SK-N-SH (cell line): ENCODE data around the gene UBE2L6. TPM values are rescaled to one million over a fixed set of nuclear protein-coding genes. Genes with fewer than 3 reads are reported as not detected.

ENCODE experiments used
- CTCF ChIA-PET: fragments of 300-600, 350-600 bp; formaldehyde crosslinking; extraction: SDS; loops from one replicate; lab custom pipeline; 2021; lab: Yijun Ruan, JAX
- POLR2A ChIA-PET: fragments of 350-600 bp; sonication (Branson Sonifier 250); formaldehyde crosslinking; extraction: SDS; loops from one replicate; lab custom pipeline; 2020; ENCODE audit warnings: antibody characterized with exemption, inconsistent platforms; lab: Yijun Ruan, JAX
- DNase-seq: peaks from one replicate; pipeline ENCODE4 v3.0.0; 2012
- H2AFZ ChIP-seq: fragments of 200-600 bp; sonication (generic); 2 replicates; pipeline ENCODE4 v1.8.1; 2016; ENCODE audit warnings: antibody characterized with exemption, mild to moderate bottlenecking, low read depth
- H3F3A ChIP-seq: fragments of 200-600 bp; sonication (generic); replicated peaks from 2 replicates; pipeline ENCODE3; 2016; ENCODE audit warnings: antibody characterized with exemption, mild to moderate bottlenecking; ENCODE audit not compliant: insufficient read depth
- H3K27ac ChIP-seq, 2 experiments: fragments of 200-500 bp in 1 of 2; fragments of 200-600 bp in 1 of 2; sonication (Bioruptor generic) in 1 of 2; sonication (generic), shearing (Covaris generic) in 1 of 2; 2 replicates each; pipeline versions ENCODE4 v1.5.1 to v1.6.1; 2014 to 2016; ENCODE audit warnings: low read depth in 2 of 2, inconsistent platforms in 1 of 2, low read length in 1 of 2, mild to moderate bottlenecking in 1 of 2, mixed read lengths in 1 of 2
- H3K27me3 ChIP-seq: fragments of 200-600 bp; sonication (generic), shearing (Covaris generic); 2 replicates; pipeline ENCODE4 v1.6.1; 2016; ENCODE audit warnings: mixed run types; ENCODE audit not compliant: insufficient read depth
- H3K36me3 ChIP-seq, 2 experiments: fragments of 200-500 bp in 1 of 2; fragments of 200-600 bp in 1 of 2; sonication (Bioruptor generic) in 1 of 2; sonication (generic) in 1 of 2; replicated peaks in 1 of 2; 2 replicates each; pipeline versions ENCODE3 to v1.5.1; 2014 to 2016; ENCODE audit warnings: low read length in 1 of 2, mild to moderate bottlenecking in 1 of 2; ENCODE audit not compliant: insufficient read depth in 2 of 2, control insufficient read depth in 1 of 2
- H3K4me1 ChIP-seq, 2 experiments: fragments of 200-500 bp in 1 of 2; fragments of 200-600 bp in 1 of 2; sonication (Bioruptor generic) in 1 of 2; sonication (generic), shearing (Covaris generic) in 1 of 2; 2 replicates each; pipeline versions ENCODE4 v1.5.1 to v1.6.1; 2014 to 2016; ENCODE audit warnings: low read depth in 1 of 2, low read length in 1 of 2, mixed run types in 1 of 2; ENCODE audit not compliant: insufficient read depth in 2 of 2, control insufficient read depth in 1 of 2
- H3K4me2 ChIP-seq: fragments of 200-600 bp; sonication (generic), shearing (Covaris generic); 2 replicates; pipeline ENCODE4 v1.6.1; 2017; ENCODE audit warnings: mixed run types
- H3K4me3 ChIP-seq, 2 experiments: fragments of 200-500 bp in 1 of 2; fragments of 200-600 bp in 1 of 2; sonication (Bioruptor generic) in 1 of 2; sonication (generic), shearing (Covaris generic) in 1 of 2; 2 replicates each; pipeline versions ENCODE4 v1.5.1 to v1.8.1; 2014 to 2016; ENCODE audit warnings: low read depth in 2 of 2, inconsistent platforms in 1 of 2, low read length in 1 of 2, mild to moderate bottlenecking in 1 of 2, mixed read lengths in 1 of 2, moderate library complexity in 1 of 2
- H3K79me2 ChIP-seq: fragments of 200-600 bp; sonication (generic); 2 replicates; pipeline ENCODE4 v1.8.1; 2017; ENCODE audit warnings: mild to moderate bottlenecking; ENCODE audit not compliant: insufficient read depth
- H3K9ac ChIP-seq: fragments of 200-600 bp; sonication (generic); 2 replicates; pipeline ENCODE4 v1.6.1; 2017; ENCODE audit warnings: mixed run types
- H3K9me2 ChIP-seq: fragments of 200-600 bp; sonication (generic); 2 replicates; pipeline ENCODE4 v1.6.1; 2017; ENCODE audit warnings: mixed run types
- H3K9me3 ChIP-seq: fragments of 200-600 bp; sonication (generic); 2 replicates; pipeline ENCODE4 v1.6.1; 2017; ENCODE audit warnings: mixed run types, mild to moderate bottlenecking, moderate library complexity
- H4K20me1 ChIP-seq: fragments of 200-600 bp; sonication (generic); 2 replicates; pipeline ENCODE4 v1.6.1; 2017; ENCODE audit warnings: mild to moderate bottlenecking, mixed run types; ENCODE audit not compliant: insufficient read depth
- CHD2 ChIP-seq: fragments of 150-350 bp; IDR thresholded peaks from 2 replicates; pipeline ENCODE4 v1.6.1; 2018; ENCODE audit warnings: low read length; ENCODE audit not compliant: partially characterized antibody
- ELF1 ChIP-seq: IDR thresholded peaks from 2 replicates; pipeline ENCODE4 v1.4.0; 2012
- EP300 ChIP-seq, 2 experiments: IDR thresholded peaks; 2 replicates each; pipeline versions ENCODE4 v1.4.0 to v1.6.1; 2012; ENCODE audit warnings: borderline replicate concordance in 1 of 2, low read depth in 1 of 2, low read length in 1 of 2
- EZH2phosphoT487 ChIP-seq: fragments of 200-600 bp; sonication (generic); IDR thresholded peaks from 2 replicates; pipeline ENCODE4 v1.6.1; 2017; ENCODE audit warnings: low read depth, mixed run types, mild to moderate bottlenecking, antibody characterized with exemption, moderate library complexity, borderline replicate concordance
- FOSL2 ChIP-seq: IDR thresholded peaks from 2 replicates; pipeline ENCODE4 v1.4.0; 2012; ENCODE audit warnings: low read depth, mild to moderate bottlenecking, moderate library complexity, borderline replicate concordance
- GATA2 ChIP-seq: sonication (generic); formaldehyde crosslinking; IDR thresholded peaks from 2 replicates; pipeline ENCODE4 v1.5.0; 2020; ENCODE audit warnings: mild to moderate bottlenecking, missing genetic modification reagents
- JUND ChIP-seq: IDR thresholded peaks from 2 replicates; pipeline ENCODE4 v1.4.0; 2012
- MXI1 ChIP-seq: IDR thresholded peaks from 2 replicates; pipeline ENCODE4 v1.6.1; 2012; ENCODE audit warnings: mild to moderate bottlenecking, low read depth, low read length, improper control_type of control experiment
- NFIC ChIP-seq: IDR thresholded peaks from 2 replicates; pipeline ENCODE4 v1.4.0; 2012; ENCODE audit warnings: borderline replicate concordance
- PBX3 ChIP-seq: IDR thresholded peaks from 2 replicates; pipeline ENCODE4; 2012
- POLR2AphosphoS5 ChIP-seq: IDR thresholded peaks from 2 replicates; pipeline ENCODE4 v1.6.1; 2012; ENCODE audit warnings: low read depth, low read length
- RCOR1 ChIP-seq: fragments of 150-350 bp; IDR thresholded peaks from 2 replicates; pipeline ENCODE4 v1.6.1; 2017; ENCODE audit warnings: antibody characterized with exemption, low read length
- RXRA ChIP-seq: IDR thresholded peaks from 2 replicates; pipeline ENCODE4 v1.4.0; 2012; ENCODE audit warnings: low read depth, mild to moderate bottlenecking, borderline replicate concordance
- SMC3 ChIP-seq: IDR thresholded peaks from 2 replicates; pipeline ENCODE4 v1.6.1; 2012; ENCODE audit warnings: low read depth, low read length, improper control_type of control experiment
- TCF12 ChIP-seq: IDR thresholded peaks from 2 replicates; pipeline ENCODE4 v1.4.0; 2012
- TEAD4 ChIP-seq: IDR thresholded peaks from 2 replicates; pipeline ENCODE4 v1.4.0; 2012; ENCODE audit warnings: mild to moderate bottlenecking, borderline replicate concordance; ENCODE audit not compliant: insufficient read depth
- USF1 ChIP-seq: IDR thresholded peaks from 2 replicates; pipeline ENCODE4 v1.4.0; 2012; ENCODE audit warnings: low read depth, borderline replicate concordance
- YY1 ChIP-seq: IDR thresholded peaks from 2 replicates; pipeline ENCODE4 v1.4.0; 2012; ENCODE audit warnings: low read depth, mild to moderate bottlenecking
- ZBTB33 ChIP-seq: IDR thresholded peaks from 2 replicates; pipeline ENCODE4 v1.4.0; 2012; ENCODE audit warnings: low read depth, borderline replicate concordance
- WGBS: methylation state at CpG from one replicate; pipeline ENCODE4 v1.1.6; 2017; ENCODE audit warnings: low lambda C conversion rate; 5-methylcytosine and 5-hydroxymethylcytosine counted together
- polyA plus RNA-seq, 3 experiments: library from polyadenylated mRNA; depleted of rRNA; stranded (reverse); fragments of >200 nt; gene quantifications; 2 replicates each; pipeline ENCODE4 v1.2.3, GENCODE V29; 2012

UBE2L6 gene
- polyA plus RNA-seq, 1 of the 3 experiments (the other 2 are of a cell fraction), result 77.0 TPM

- H3K9me2 ChIP-seq, result no peaks in the 10 kb centered on the region
- no peak for DNase-seq
- POLR2A ChIA-PET, result interaction anchor here (0.5 kb wide), 1 partner anchor 44 kb away, joined by 3 read pairs; no protein-coding TSS in a partner anchor
These were observed 65.1 kb downstream of the UBE2L6 start for GRCh38 chr11:57502376-57502775.

GRCh38 chr11:57501953-57502352 is 65.5 kb downstream of the UBE2L6 start:
- Histone ChIP-seq H3K27ac (no peak overlapping the region), H3K79me2 (no peaks in the 10 kb centered on the region), H3K27me3 (no peaks in the 10 kb centered on the region), H3K4me1 (peaks cover 11 to 12% of the 10 kb centered on the region in 2 experiments; a peak in 2 of 4 replicates), H2AFZ (no peak overlapping the region), H3K4me3 (no peak overlapping the region), H3K4me2 (no peak overlapping the region), H4K20me1 (no peaks in the 10 kb centered on the region), H3K9me3 (no peaks in the 10 kb centered on the region), H3F3A (no peaks in the 10 kb centered on the region), H3K36me3 (no peaks in the 10 kb centered on the region), H3K9ac (no peak overlapping the region), H3K9me2 (no peaks in the 10 kb centered on the region)
- TF ChIP-seq SMC3 (no peak), TEAD4 (no peak), MXI1 (no peak), PBX3 (no peak), CHD2 (no peak), POLR2AphosphoS5 (no peak), TCF12 (no peak), NFIC (no peak), GATA2 (CRISPR knock-in tag) (no peak), RCOR1 (no peak), JUND (no peak), YY1 (no peak), ZBTB33 (no peak), RXRA (no peak)
- CTCF ChIA-PET, result interaction anchor here (0.8 to 27.2 kb wide), 8 partner anchors 9 to 143 kb away, joined by 3 to 517 read pairs (median 6); partner anchors contain the start of genes SLC43A1 and TIMM10
- no peak for DNase-seq
- 88% methylated on average over 3 of the region's 4 CpGs for WGBS
- POLR2A ChIA-PET, result interaction anchor here (0.5 kb wide), 1 partner anchor 44 kb away, joined by 3 read pairs; no protein-coding TSS in a partner anchor

More at GRCh38 chr11:57502376-57502775, 65.1 kb downstream of the UBE2L6 start:
- CTCF ChIA-PET, result interaction anchor here (0.8 to 27.2 kb wide), 8 partner anchors 10 to 142 kb away, joined by 3 to 517 read pairs (median 6); partner anchors contain the start of genes SLC43A1 and TIMM10
- Histone ChIP-seq H3K27ac (no peak overlapping the region), H3F3A (no peaks in the 10 kb centered on the region), H3K79me2 (no peaks in the 10 kb centered on the region), H3K9me3 (no peaks in the 10 kb centered on the region), H2AFZ (no peak overlapping the region), H3K4me3 (no peak overlapping the region), H4K20me1 (no peaks in the 10 kb centered on the region), H3K9ac (no peak overlapping the region), H3K4me2 (no peak overlapping the region), H3K4me1 (peaks cover 11 to 12% of the 10 kb centered on the region in 2 experiments; a peak in 2 of 4 replicates), H3K27me3 (no peaks in the 10 kb centered on the region), H3K36me3 (no peaks in the 10 kb centered on the region)
- WGBS, result 87% methylated on average over 3 of the region's 3 CpGs
- no peak for TF ChIP-seq USF1
- TF ChIP-seq SMC3, result no peak
- no peak for TF ChIP-seq FOSL2
- TF ChIP-seq EZH2phosphoT487, result no peak
- no peak for TF ChIP-seq RCOR1
- TF ChIP-seq EP300 (IDR thresholded peaks at IDR 0.05; ENCODE audit: borderline replicate concordance in 1 of 2, low read depth in 1 of 2, low read length in 1 of 2), result no peak
- TF ChIP-seq TEAD4, result no peak
- TF ChIP-seq RXRA, result no peak
- no peak for TF ChIP-seq ELF1
